ENCODE results near the gene CIROP.

CIROP gene

DNA sequence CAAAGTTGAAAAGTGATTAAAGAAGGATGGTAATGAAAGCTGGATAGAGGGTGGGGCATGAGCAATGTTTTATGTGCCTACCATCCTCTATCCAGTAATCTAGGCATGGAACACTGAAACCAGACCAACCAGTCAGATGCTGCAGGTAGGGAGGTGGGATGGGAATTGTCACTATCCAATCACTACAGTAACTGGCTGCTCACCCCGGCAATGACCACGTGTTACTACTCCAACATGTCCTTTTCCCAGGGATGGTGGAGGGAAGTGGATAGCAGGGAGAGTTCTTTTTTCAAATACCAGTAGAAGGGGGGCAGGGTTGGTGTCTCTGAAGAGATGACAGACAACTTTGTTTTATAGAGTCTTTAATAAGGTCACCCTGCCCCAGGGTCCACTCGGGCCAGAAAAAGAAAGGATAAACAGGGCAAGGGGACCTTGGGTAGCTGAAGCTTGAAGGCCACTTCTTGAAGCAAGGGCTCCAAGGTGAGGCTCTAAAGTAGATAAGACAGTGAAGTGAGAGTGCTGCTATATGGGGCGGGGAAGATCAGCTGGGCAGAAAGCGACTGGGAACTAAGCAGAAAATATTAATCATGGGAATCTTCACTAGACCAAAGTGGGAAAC is 32.8 kb downstream of the CIROP start:
- DNase-seq (ENCODE audit: extremely low read depth, insufficient read length) = no peak
- Histone ChIP-seq H3K4me3 (replicated peaks; ENCODE audit: low read depth, low read length) (no peak overlapping the region), H3K36me3 (ENCODE audit: control insufficient read depth, insufficient read depth, low read length) (peaks cover 26% of the 10 kb centered on the region), H3K27me3 (replicated peaks; ENCODE audit: control insufficient read depth, insufficient read depth, low read length) (no peaks in the 10 kb centered on the region)
- TF ChIP-seq, protein P1, sequence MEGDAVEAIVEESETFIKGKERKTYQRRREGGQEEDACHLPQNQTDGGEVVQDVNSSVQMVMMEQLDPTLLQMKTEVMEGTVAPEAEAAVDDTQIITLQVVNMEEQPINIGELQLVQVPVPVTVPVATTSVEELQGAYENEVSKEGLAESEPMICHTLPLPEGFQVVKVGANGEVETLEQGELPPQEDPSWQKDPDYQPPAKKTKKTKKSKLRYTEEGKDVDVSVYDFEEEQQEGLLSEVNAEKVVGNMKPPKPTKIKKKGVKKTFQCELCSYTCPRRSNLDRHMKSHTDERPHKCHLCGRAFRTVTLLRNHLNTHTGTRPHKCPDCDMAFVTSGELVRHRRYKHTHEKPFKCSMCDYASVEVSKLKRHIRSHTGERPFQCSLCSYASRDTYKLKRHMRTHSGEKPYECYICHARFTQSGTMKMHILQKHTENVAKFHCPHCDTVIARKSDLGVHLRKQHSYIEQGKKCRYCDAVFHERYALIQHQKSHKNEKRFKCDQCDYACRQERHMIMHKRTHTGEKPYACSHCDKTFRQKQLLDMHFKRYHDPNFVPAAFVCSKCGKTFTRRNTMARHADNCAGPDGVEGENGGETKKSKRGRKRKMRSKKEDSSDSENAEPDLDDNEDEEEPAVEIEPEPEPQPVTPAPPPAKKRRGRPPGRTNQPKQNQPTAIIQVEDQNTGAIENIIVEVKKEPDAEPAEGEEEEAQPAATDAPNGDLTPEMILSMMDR (IDR thresholded peaks at IDR 0.05; ENCODE audit: insufficient read depth, low read length, poor library complexity, severe bottlenecking) = no peak

- no peaks in the 10 kb centered on the region for H3K27me3 ChIP-seq (replicated peaks; ENCODE audit: control insufficient read depth, insufficient read depth, low read length)
- TF ChIP-seq, protein P1 (IDR thresholded peaks at IDR 0.05; ENCODE audit: insufficient read depth, low read length, poor library complexity, severe bottlenecking) = no peak
- H3K36me3 ChIP-seq (ENCODE audit: control insufficient read depth, insufficient read depth, low read length) = peaks cover 25% of the 10 kb centered on the region
- DNase-seq (ENCODE audit: extremely low read depth, insufficient read length) = peak; percentile 64
- peak overlapping the region; percentile 92 for H3K4me3 ChIP-seq (replicated peaks; ENCODE audit: low read depth, low read length)
These were observed 33.4 kb downstream of the CIROP start for GRCh38 chr14:23071244-23071920.

- peaks cover 26% of the 10 kb centered on the region for H3K36me3 ChIP-seq (ENCODE audit: control insufficient read depth, insufficient read depth, low read length)
- TF ChIP-seq, protein P1 (IDR thresholded peaks at IDR 0.05; ENCODE audit: insufficient read depth, low read length, poor library complexity, severe bottlenecking) = no peak
These were observed 34.3 kb downstream of the CIROP start for GRCh38 chr14:23070262-23071129.

DNA sequence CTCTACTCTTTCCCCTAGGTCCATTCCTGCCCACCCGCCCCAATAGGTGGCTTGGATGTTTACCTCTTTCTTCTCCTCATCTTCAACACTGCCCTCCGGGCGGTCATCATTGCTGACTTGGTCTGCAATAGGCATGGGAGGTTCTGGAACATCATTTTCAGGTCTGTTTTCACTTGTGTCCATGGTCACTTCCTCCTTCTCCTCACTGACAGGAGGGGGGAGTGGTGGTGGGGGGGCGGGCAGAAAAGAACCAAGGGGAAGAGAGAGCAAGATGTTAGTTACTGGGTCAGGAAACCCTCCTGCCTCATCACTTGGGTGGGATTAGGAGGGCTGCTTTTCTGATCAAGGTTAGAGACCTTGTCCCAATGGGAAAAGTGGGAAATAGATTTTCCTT is 35.4 kb downstream of the CIROP start:
- no peak for DNase-seq (ENCODE audit: extremely low read depth, insufficient read length)
- TF ChIP-seq, protein P1 (IDR thresholded peaks at IDR 0.05; ENCODE audit: insufficient read depth, low read length, poor library complexity, severe bottlenecking) = no peak
- H3K4me3 ChIP-seq (replicated peaks; ENCODE audit: low read depth, low read length) = no peak overlapping the region
- peaks cover 24% of the 10 kb centered on the region for H3K36me3 ChIP-seq (ENCODE audit: control insufficient read depth, insufficient read depth, low read length)
- H3K27me3 ChIP-seq (replicated peaks; ENCODE audit: control insufficient read depth, insufficient read depth, low read length) = no peaks in the 10 kb centered on the region

More at GRCh38 chr14:23070262-23071129, 34.3 kb downstream of the CIROP start:
- Histone ChIP-seq H3K4me3 (replicated peaks; ENCODE audit: low read depth, low read length) (peak overlapping the region; percentile 92), H3K27me3 (replicated peaks; ENCODE audit: control insufficient read depth, insufficient read depth, low read length) (no peaks in the 10 kb centered on the region)
- DNase-seq (ENCODE audit: extremely low read depth, insufficient read length) = no peak

DNA sequence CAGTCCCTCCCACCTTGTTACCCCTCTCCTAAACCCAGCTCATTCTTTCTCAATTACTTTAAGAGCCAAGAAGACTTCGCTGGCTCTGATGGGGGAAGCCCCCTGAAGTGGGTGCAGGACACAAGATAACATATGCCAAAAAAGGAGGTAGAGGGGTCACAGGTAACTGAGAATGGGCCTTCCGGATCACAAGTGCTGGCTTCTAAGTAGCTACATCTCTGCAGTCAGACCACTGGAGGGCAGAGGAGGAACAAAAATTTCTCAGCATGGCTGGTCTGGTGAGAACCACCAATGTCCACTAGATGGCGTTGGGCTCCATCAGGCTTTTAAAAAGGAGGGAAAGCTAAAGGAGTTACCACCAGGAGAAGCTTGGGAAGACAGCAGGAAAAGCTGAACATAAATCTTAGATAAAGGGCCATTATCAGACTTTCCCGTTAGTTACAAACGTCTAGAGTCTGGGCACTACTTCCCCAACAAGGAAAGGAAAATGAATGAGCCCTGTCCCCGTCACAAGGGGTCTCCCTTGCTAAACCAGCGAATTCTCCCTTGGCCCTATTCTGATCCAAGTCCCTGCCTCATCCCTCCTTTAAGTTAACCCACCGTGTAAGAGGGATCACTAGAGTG is 35.9 kb downstream of the CIROP start:
- no peak for DNase-seq (ENCODE audit: extremely low read depth, insufficient read length)
- TF ChIP-seq, protein P1 (IDR thresholded peaks at IDR 0.05; ENCODE audit: insufficient read depth, low read length, poor library complexity, severe bottlenecking) = peak; percentile 99
- Histone ChIP-seq H3K27me3 (replicated peaks; ENCODE audit: control insufficient read depth, insufficient read depth, low read length) (no peaks in the 10 kb centered on the region), H3K4me3 (replicated peaks; ENCODE audit: low read depth, low read length) (no peak overlapping the region), H3K36me3 (ENCODE audit: control insufficient read depth, insufficient read depth, low read length) (peaks cover 28% of the 10 kb centered on the region)

Measured in GM06990 (cell line).